Hepatocyte (in vitro differentiated cells): ENCODE measurements around the gene OLA1. TPM values are rescaled to one million over a fixed set of nuclear protein-coding genes. Genes with fewer than 3 reads are reported as not detected.

Experiments
- DNase-seq: peaks from one replicate; pipeline ENCODE4 v3.0.0-alpha.2; 2016; ENCODE audit warnings: low spot score
- H2AFZ ChIP-seq: fragments of 200-600 bp; sonication (generic); 2 replicates; pipeline ENCODE4 v1.6.0; 2016; ENCODE audit warnings: antibody characterized with exemption, mild to moderate bottlenecking
- H3K27ac ChIP-seq: fragments of 200-600 bp; sonication (generic); 2 replicates; pipeline ENCODE4 v1.5.1; 2016; ENCODE audit warnings: mild to moderate bottlenecking
- H3K27me3 ChIP-seq: fragments of 200-600 bp; sonication (generic); 2 replicates; pipeline ENCODE4 v1.6.1; 2016
- H3K36me3 ChIP-seq: fragments of 200-600 bp; sonication (generic); replicated peaks from 2 replicates; pipeline ENCODE4 v1.5.1; 2016; ENCODE audit warnings: low read depth; ENCODE audit not compliant: insufficient read depth
- H3K4me1 ChIP-seq: fragments of 200-600 bp; sonication (generic); 2 replicates; pipeline ENCODE4 v1.5.1; 2016; ENCODE audit warnings: mild to moderate bottlenecking, moderate library complexity; ENCODE audit not compliant: insufficient read depth
- H3K4me2 ChIP-seq: fragments of 200-600 bp; sonication (generic); 2 replicates; pipeline ENCODE4 v1.6.0; 2016
- H3K4me3 ChIP-seq: fragments of 200-600 bp; sonication (generic); 2 replicates; pipeline ENCODE4 v1.5.1; 2016; ENCODE audit warnings: mild to moderate bottlenecking
- H3K79me2 ChIP-seq: fragments of 200-600 bp; sonication (generic); 2 replicates; pipeline ENCODE4 v1.6.0; 2017; ENCODE audit warnings: mild to moderate bottlenecking
- H3K9me2 ChIP-seq: fragments of 200-600 bp; sonication (generic); replicated peaks from 2 replicates; pipeline ENCODE4 v1.6.0; 2017; ENCODE audit warnings: mild to moderate bottlenecking; ENCODE audit not compliant: insufficient read depth
- H3K9me3 ChIP-seq: fragments of 200-600 bp; sonication (generic); 2 replicates; pipeline ENCODE4 v1.5.1; 2016; ENCODE audit warnings: low read depth, mild to moderate bottlenecking
- H4K20me1 ChIP-seq: fragments of 200-600 bp; sonication (generic); 2 replicates; pipeline ENCODE4 v1.6.0; 2016; ENCODE audit warnings: mild to moderate bottlenecking; ENCODE audit not compliant: insufficient read depth, poor library complexity, severe bottlenecking
- EZH2 ChIP-seq: fragments of 200-600 bp; sonication (generic); IDR thresholded peaks from 2 replicates; pipeline ENCODE4 v1.6.1; 2016; ENCODE audit warnings: antibody characterized with exemption, mild to moderate bottlenecking, borderline replicate concordance
- EZH2phosphoT487 ChIP-seq: fragments of 200-600 bp; sonication (generic); IDR thresholded peaks from one replicate; pipeline ENCODE4 v1.6.1; 2018; ENCODE audit warnings: antibody characterized with exemption, mild to moderate bottlenecking, low read depth, moderate library complexity; ENCODE audit not compliant: unreplicated experiment, severe bottlenecking
- WGBS: methylation state at CpG from one replicate; pipeline ENCODE4 v1.1.6; 2016; ENCODE audit warnings: low lambda C conversion rate; ENCODE audit errors: missing lambda C conversion rate; 5-methylcytosine and 5-hydroxymethylcytosine counted together
- polyA plus RNA-seq: library from polyadenylated mRNA; unstranded; fragments of >200 nt; fragmentation: Nextera tagmentation; extraction: Ambion mirVana; gene quantifications from 2 replicates; pipeline ENCODE4 v1.2.1, GENCODE V29; 2016
- total RNA-seq: library from RNA; depleted of rRNA; stranded (reverse); fragments of >200 nt; gene quantifications from 2 replicates; pipeline ENCODE4 v1.2.3, GENCODE V29; 2014
- TF ChIP-seq, protein P1 (sequence below): fragments of 200-600 bp; sonication (generic); IDR thresholded peaks from 2 replicates; pipeline ENCODE4 v1.5.1; 2016; ENCODE audit warnings: antibody characterized with exemption, mild to moderate bottlenecking; ENCODE audit not compliant: poor library complexity

Gene OLA1
- total and polyA plus RNA-seq, 2 experiments from 2014 or later = 89.3 to 89.6 TPM

- Histone ChIP-seq H3K27ac (no peak overlapping the region), H4K20me1 (no peaks in the 10 kb centered on the region), H3K4me1 (no peaks in the 10 kb centered on the region), H3K36me3 (no peaks in the 10 kb centered on the region), H3K79me2 (no peaks in the 10 kb centered on the region), H3K27me3 (no peaks in the 10 kb centered on the region), H3K9me2 (no peaks in the 10 kb centered on the region), H3K4me3 (no peak overlapping the region), H2AFZ (no peak overlapping the region), H3K9me3 (no peaks in the 10 kb centered on the region), H3K4me2 (no peak overlapping the region)
- TF ChIP-seq, protein P1, sequence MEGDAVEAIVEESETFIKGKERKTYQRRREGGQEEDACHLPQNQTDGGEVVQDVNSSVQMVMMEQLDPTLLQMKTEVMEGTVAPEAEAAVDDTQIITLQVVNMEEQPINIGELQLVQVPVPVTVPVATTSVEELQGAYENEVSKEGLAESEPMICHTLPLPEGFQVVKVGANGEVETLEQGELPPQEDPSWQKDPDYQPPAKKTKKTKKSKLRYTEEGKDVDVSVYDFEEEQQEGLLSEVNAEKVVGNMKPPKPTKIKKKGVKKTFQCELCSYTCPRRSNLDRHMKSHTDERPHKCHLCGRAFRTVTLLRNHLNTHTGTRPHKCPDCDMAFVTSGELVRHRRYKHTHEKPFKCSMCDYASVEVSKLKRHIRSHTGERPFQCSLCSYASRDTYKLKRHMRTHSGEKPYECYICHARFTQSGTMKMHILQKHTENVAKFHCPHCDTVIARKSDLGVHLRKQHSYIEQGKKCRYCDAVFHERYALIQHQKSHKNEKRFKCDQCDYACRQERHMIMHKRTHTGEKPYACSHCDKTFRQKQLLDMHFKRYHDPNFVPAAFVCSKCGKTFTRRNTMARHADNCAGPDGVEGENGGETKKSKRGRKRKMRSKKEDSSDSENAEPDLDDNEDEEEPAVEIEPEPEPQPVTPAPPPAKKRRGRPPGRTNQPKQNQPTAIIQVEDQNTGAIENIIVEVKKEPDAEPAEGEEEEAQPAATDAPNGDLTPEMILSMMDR = no peak
- no peak for TF ChIP-seq EZH2
- TF ChIP-seq EZH2phosphoT487 = no peak
- 66% methylated on average over 2 of the region's 2 CpGs for whole genome bisulfite sequencing
- no peak for DNase-seq
These were observed 126.7 kb downstream of the OLA1 start for GRCh38 chr2:174121612-174122011.

GRCh38 chr2:174121175-174121574 is 127.2 kb downstream of the OLA1 start:
- Histone ChIP-seq H3K79me2 (no peaks in the 10 kb centered on the region), H3K9me3 (no peaks in the 10 kb centered on the region), H3K27me3 (no peaks in the 10 kb centered on the region), H3K9me2 (no peaks in the 10 kb centered on the region), H3K4me2 (no peak overlapping the region), H3K4me1 (no peaks in the 10 kb centered on the region), H3K36me3 (no peaks in the 10 kb centered on the region), H2AFZ (no peak overlapping the region), H4K20me1 (no peaks in the 10 kb centered on the region), H3K27ac (no peak overlapping the region), H3K4me3 (no peak overlapping the region)
- no peak for DNase-seq
- no peak for TF ChIP-seq EZH2phosphoT487
- no peak for TF ChIP-seq EZH2
- TF ChIP-seq, protein P1 = no peak
- WGBS = 58% methylated on average over 2 of the region's 2 CpGs

- H3K4me3 ChIP-seq = no peak overlapping the region
- H3K79me2 ChIP-seq = no peaks in the 10 kb centered on the region
- H3K9me3 ChIP-seq = no peaks in the 10 kb centered on the region
- DNase-seq = no peak
- no peak overlapping the region for H3K4me2 ChIP-seq
- H3K9me2 ChIP-seq = no peaks in the 10 kb centered on the region
- no peaks in the 10 kb centered on the region for H3K36me3 ChIP-seq
- H3K4me1 ChIP-seq = no peaks in the 10 kb centered on the region
- no peaks in the 10 kb centered on the region for H3K27me3 ChIP-seq
- no peaks in the 10 kb centered on the region for H4K20me1 ChIP-seq
- 77% methylated on average over 2 of the region's 2 CpGs for WGBS
- no peak overlapping the region for H3K27ac ChIP-seq
- no peak overlapping the region for H2AFZ ChIP-seq
- TF ChIP-seq, protein P1 = no peak
- no peak for TF ChIP-seq EZH2phosphoT487
- no peak for TF ChIP-seq EZH2
These were observed 128.0 kb downstream of the OLA1 start for GRCh38 chr2:174120346-174120745.
